OCI-LY1 (cell line): ENCODE results near the gene TXNRD3.

ENCODE experiments used
- H2AFZ ChIP-seq: fragments of 200-600 bp; sonication (generic), shearing (Covaris generic); 2 replicates; pipeline ENCODE4 v1.6.0; 2014; ENCODE audit warnings: antibody characterized with exemption, mild to moderate bottlenecking, low read length
- H3F3A ChIP-seq: fragments of 200-600 bp; sonication (generic), shearing (Covaris generic); 2 replicates; pipeline ENCODE4 v1.6.0; 2014; ENCODE audit warnings: mild to moderate bottlenecking, antibody characterized with exemption, low read length, moderate library complexity; ENCODE audit not compliant: insufficient read depth
- H3K27ac ChIP-seq: fragments of 200-600 bp; sonication (generic); 2 replicates; pipeline ENCODE4 v1.5.1; 2014; ENCODE audit warnings: low read length, mixed run types, mild to moderate bottlenecking, low read depth; ENCODE audit not compliant: poor library complexity, severe bottlenecking
- H3K27me3 ChIP-seq: fragments of 200-600 bp; sonication (generic); 2 replicates; pipeline ENCODE4 v1.6.0; 2014; ENCODE audit warnings: antibody characterized with exemption, mild to moderate bottlenecking, low read length, moderate library complexity; ENCODE audit not compliant: insufficient read depth
- H3K36me3 ChIP-seq: fragments of 200-600 bp; sonication (generic); 2 replicates; pipeline ENCODE4 v1.6.1; 2014; ENCODE audit warnings: mild to moderate bottlenecking, antibody characterized with exemption, low read length, moderate library complexity, mixed read lengths; ENCODE audit not compliant: insufficient read depth
- H3K4me1 ChIP-seq: fragments of 200-600 bp; sonication (generic); 2 replicates; pipeline ENCODE4 v1.5.1; 2014; ENCODE audit warnings: mild to moderate bottlenecking, low read length, moderate library complexity; ENCODE audit not compliant: insufficient read depth, severe bottlenecking
- H3K4me2 ChIP-seq: fragments of 200-600 bp; sonication (generic), shearing (Covaris generic); 2 replicates; pipeline ENCODE4 v1.6.1; 2014; ENCODE audit warnings: low read length
- H3K4me3 ChIP-seq: fragments of 200-600 bp; sonication (generic); 2 replicates; pipeline ENCODE4 v1.5.1; 2014; ENCODE audit warnings: low read length, low read depth, mild to moderate bottlenecking, mixed read lengths; ENCODE audit not compliant: poor library complexity, severe bottlenecking
- H3K79me2 ChIP-seq: fragments of 200-600 bp; shearing (Covaris generic); 2 replicates; pipeline ENCODE4 v1.6.1; 2016; ENCODE audit warnings: mixed run types, low read length, mixed read lengths; ENCODE audit not compliant: insufficient read depth
- H3K9ac ChIP-seq: fragments of 200-600 bp; sonication (generic), shearing (Covaris generic); 2 replicates; pipeline ENCODE4 v1.6.1; 2014; ENCODE audit warnings: mild to moderate bottlenecking, low read length, mixed read lengths
- H3K9me2 ChIP-seq: fragments of 200-600 bp; sonication (generic), shearing (Covaris generic); 2 replicates; pipeline ENCODE4 v1.6.1; 2014; ENCODE audit warnings: low read depth, mild to moderate bottlenecking, low read length, mixed read lengths
- H3K9me3 ChIP-seq: fragments of 200-600 bp; shearing (Covaris generic); 2 replicates; pipeline ENCODE4 v1.6.1; 2014; ENCODE audit warnings: low read length, mixed read lengths
- H4K20me1 ChIP-seq: fragments of 200-600 bp; sonication (generic), shearing (Covaris generic); 2 replicates; pipeline ENCODE4 v1.6.0; 2016; ENCODE audit warnings: mild to moderate bottlenecking, low read length; ENCODE audit not compliant: insufficient read depth
- CTCF ChIP-seq: fragments of 200-600 bp; sonication (generic), shearing (Covaris generic); IDR thresholded peaks from 2 replicates; pipeline ENCODE4 v1.5.1; 2017; ENCODE audit warnings: mild to moderate bottlenecking, antibody characterized with exemption, low read length, moderate library complexity, mixed read lengths
- EZH2 ChIP-seq: fragments of 200-600 bp; sonication (generic), shearing (Covaris generic); IDR thresholded peaks from 2 replicates; pipeline ENCODE4 v1.8.0; 2017; ENCODE audit warnings: borderline replicate concordance, mixed run types, mild to moderate bottlenecking, antibody characterized with exemption, low read length, moderate library complexity, mixed read lengths

TXNRD3 gene

GRCh38 chr3:126696701-126697267, 41.9 kb upstream of the TXNRD3 start:
- Histone ChIP-seq H2AFZ (no peak overlapping the region), H3K9ac (no peak overlapping the region), H3F3A (no peaks in the 10 kb centered on the region), H3K4me2 (no peak overlapping the region), H3K27ac (no peak overlapping the region), H3K27me3 (no peaks in the 10 kb centered on the region; the same call in 1 of the 2 replicates), H3K9me3 (no peaks in the 10 kb centered on the region; the same call in 1 of the 2 replicates), H3K4me3 (no peak overlapping the region), H4K20me1 (no peaks in the 10 kb centered on the region), H3K36me3 (no peaks in the 10 kb centered on the region), H3K4me1 (no peaks in the 10 kb centered on the region), H3K9me2 (no peaks in the 10 kb centered on the region), H3K79me2 (no peaks in the 10 kb centered on the region)
- TF ChIP-seq EZH2: no peak
- TF ChIP-seq CTCF: no peak

GRCh38 chr3:126693921-126694320, 39.0 kb upstream of the TXNRD3 start:
- no peak for TF ChIP-seq EZH2
- no peak for TF ChIP-seq CTCF
- Histone ChIP-seq H2AFZ (no peak overlapping the region), H3K36me3 (no peaks in the 10 kb centered on the region), H3K27ac (no peak overlapping the region), H3K9ac (no peak overlapping the region), H3K4me2 (no peak overlapping the region), H4K20me1 (no peaks in the 10 kb centered on the region), H3K9me2 (no peaks in the 10 kb centered on the region), H3K27me3 (no peaks in the 10 kb centered on the region), H3F3A (no peaks in the 10 kb centered on the region), H3K4me1 (no peaks in the 10 kb centered on the region), H3K4me3 (no peak overlapping the region), H3K9me3 (no peaks in the 10 kb centered on the region), H3K79me2 (no peaks in the 10 kb centered on the region)

- H3K27ac ChIP-seq: no peak overlapping the region
- no peaks in the 10 kb centered on the region for H3K4me1 ChIP-seq
- H3K36me3 ChIP-seq: no peaks in the 10 kb centered on the region
- H3F3A ChIP-seq: no peaks in the 10 kb centered on the region
- H3K9ac ChIP-seq: no peak overlapping the region
- H3K9me2 ChIP-seq: no peaks in the 10 kb centered on the region
- H3K27me3 ChIP-seq: no peaks in the 10 kb centered on the region
- no peaks in the 10 kb centered on the region for H3K9me3 ChIP-seq
- no peaks in the 10 kb centered on the region for H3K79me2 ChIP-seq
- TF ChIP-seq EZH2: no peak
- no peak for TF ChIP-seq CTCF
- H3K4me3 ChIP-seq: no peak overlapping the region
- no peak overlapping the region for H3K4me2 ChIP-seq
- H4K20me1 ChIP-seq: no peaks in the 10 kb centered on the region
- no peak overlapping the region for H2AFZ ChIP-seq
Observed at GRCh38 chr3:126692858-126693257, 37.9 kb upstream of the TXNRD3 start.
